Measurements from ENCODE around the gene ATRIP. TPM values are rescaled to one million over a fixed set of nuclear protein-coding genes. Genes with fewer than 3 reads are reported as not detected.
A peak's percentile ranks its signal among the peaks of the same experiment; 100 is the strongest.

Gene ATRIP
- total RNA-seq = 1 to 10 TPM; 2.0 to 3.1 TPM

- peaks cover 35% of the 10 kb centered on the region for H3K36me3 ChIP-seq
- TF ChIP-seq CTCF (IDR thresholded peaks at IDR 0.05) = peak in 1 of 2 donors; percentile 19
- H3K9me3 ChIP-seq = no peaks in the 10 kb centered on the region
- peaks cover 0 to 26% of the 10 kb centered on the region in 2 donors for H3K4me1 ChIP-seq
- H3K27me3 ChIP-seq = no peaks in the 10 kb centered on the region
- peak; percentile 91 for DNase-seq (ENCODE audit: low spot score)
- peak within 1 kb of the TSS; percentile 89 to 90 for H3K4me3 ChIP-seq
- H3K27ac ChIP-seq = peak within 1 kb of the TSS; percentile 88 to 92
These were observed at the start of gene ATRIP for GRCh38 chr3:48446425-48447193. Gene ATRIP, plus strand, starts transcription at chr3:48446737. Its CDS starts 109 bp downstream, at chr3:48446846.

- H3K4me1 ChIP-seq = peaks cover 0 to 18% of the 10 kb centered on the region in 2 donors
- no peak for TF ChIP-seq CTCF (IDR thresholded peaks at IDR 0.05)
- no peaks in the 10 kb centered on the region for H3K27me3 ChIP-seq
- no peak overlapping the region for H3K4me3 ChIP-seq
- H3K27ac ChIP-seq = no peak overlapping the region
- no peaks in the 10 kb centered on the region for H3K9me3 ChIP-seq
- H3K36me3 ChIP-seq = no peaks in the 10 kb centered on the region
- DNase-seq (ENCODE audit: low spot score) = no peak
These were observed 48.5 kb upstream of the ATRIP start for GRCh38 chr3:48397767-48398681.

DNA sequence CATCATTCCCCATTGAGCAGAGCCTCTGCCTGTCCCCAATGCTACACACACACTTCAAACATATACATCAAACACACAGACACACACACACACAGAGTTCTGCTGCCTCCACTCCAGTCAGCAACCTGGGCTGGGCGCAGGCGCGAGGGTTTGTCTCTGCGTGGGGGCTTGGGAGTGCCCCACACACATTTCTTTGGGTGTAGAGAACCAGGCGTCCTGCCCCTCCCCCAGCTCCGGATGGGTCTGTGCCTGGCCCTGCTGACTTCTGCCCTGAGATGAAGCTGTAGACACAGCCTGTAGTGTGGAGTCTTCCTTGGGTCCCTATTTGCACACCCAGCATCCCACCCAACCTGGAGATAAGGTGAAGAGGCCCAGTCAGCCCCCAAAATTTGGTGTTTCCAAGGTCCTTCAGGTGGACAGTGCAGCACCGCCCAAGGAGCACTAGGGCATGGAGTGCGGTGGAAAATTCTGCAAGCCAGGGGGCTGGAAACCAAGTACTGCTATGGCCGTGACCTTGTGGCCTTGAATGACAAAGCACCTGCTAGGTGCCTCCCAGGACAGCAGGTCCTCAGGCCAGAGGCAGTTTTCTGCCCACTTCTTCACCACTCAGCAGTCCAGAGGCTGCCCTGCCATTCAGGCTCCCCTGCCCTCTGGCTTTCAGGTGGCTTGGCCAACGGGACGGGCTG is 47.7 kb upstream of the ATRIP start:
- H3K9me3 ChIP-seq = no peaks in the 10 kb centered on the region
- DNase-seq (ENCODE audit: low spot score) = no peak

GRCh38 chr3:48399387-48400172 is 47.0 kb upstream of the ATRIP start:
- Histone ChIP-seq H3K9me3 (no peaks in the 10 kb centered on the region), H3K27ac (no peak overlapping the region), H3K4me3 (no peak overlapping the region), H3K27me3 (no peaks in the 10 kb centered on the region), H3K4me1 (peaks cover 0 to 18% of the 10 kb centered on the region in 2 donors), H3K36me3 (peaks cover 8% of the 10 kb centered on the region)
- no peak for TF ChIP-seq CTCF (IDR thresholded peaks at IDR 0.05)
- DNase-seq (ENCODE audit: low spot score) = no peak

More for the DNA sequence above, 47.7 kb upstream of the ATRIP start:
- H3K27ac ChIP-seq = no peak overlapping the region
- no peak overlapping the region for H3K4me3 ChIP-seq
- no peak for TF ChIP-seq CTCF (IDR thresholded peaks at IDR 0.05)
- peaks cover 5% of the 10 kb centered on the region for H3K36me3 ChIP-seq
- H3K4me1 ChIP-seq = peaks cover 0 to 18% of the 10 kb centered on the region in 2 donors
- no peaks in the 10 kb centered on the region for H3K27me3 ChIP-seq
